Stimulated activated CD8-positive, alpha-beta memory T cell treated with anti-CD3 and anti-CD28 coated beads, Interleukin-7, amount 100 ng/mL, for 1 hour (primary cell): Measurements from ENCODE around the gene FNDC10.

Experiments
- DNase-seq, 2 donors: peaks; one replicate each; pipeline ENCODE4 v3.0.0-alpha.2; 2020; ENCODE audit warnings: low read depth in 2 of 2

Gene FNDC10

DNA sequence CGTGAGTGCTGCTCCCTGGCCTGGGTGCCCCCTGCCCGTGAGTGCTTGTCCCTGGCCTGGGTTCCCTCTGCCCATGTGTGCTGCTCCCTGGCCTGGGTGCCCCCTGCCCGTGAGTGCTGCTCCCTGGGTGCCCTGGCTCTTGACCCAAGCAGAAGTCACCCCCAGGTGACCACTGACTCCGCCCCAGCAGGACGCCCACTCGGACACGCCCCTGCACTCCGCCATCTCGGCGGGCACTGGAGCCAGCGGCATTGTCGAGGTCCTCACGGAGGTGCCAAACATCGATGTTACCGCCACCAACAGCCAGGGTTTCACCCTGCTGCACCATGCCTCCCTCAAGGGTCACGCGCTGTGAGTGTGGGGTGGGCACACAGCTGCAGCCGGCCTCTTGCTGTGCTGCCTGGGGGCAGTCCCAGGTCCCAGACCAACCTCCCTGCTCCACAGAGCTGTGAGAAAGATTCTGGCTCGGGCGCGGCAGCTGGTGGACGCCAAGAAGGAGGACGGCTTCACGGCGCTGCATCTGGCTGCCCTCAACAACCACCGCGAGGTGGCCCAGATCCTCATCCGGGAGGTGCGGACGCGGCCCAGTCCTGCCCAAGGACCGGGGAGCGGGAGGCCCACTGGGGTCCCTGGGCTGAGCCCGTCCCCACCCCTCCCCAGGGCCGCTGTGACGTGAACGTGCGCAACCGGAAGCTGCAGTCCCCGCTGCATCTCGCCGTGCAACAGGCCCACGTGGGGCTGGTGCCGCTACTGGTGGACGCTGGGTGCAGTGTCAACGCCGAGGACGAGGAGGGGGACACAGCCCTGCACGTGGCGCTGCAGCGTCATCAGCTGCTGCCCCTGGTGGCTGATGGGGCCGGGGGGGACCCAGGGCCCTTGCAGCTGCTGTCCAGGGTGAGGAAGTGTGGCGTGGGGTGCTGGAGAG, 28.2 kb upstream of the FNDC10 start:
- no peak for DNase-seq

DNA sequence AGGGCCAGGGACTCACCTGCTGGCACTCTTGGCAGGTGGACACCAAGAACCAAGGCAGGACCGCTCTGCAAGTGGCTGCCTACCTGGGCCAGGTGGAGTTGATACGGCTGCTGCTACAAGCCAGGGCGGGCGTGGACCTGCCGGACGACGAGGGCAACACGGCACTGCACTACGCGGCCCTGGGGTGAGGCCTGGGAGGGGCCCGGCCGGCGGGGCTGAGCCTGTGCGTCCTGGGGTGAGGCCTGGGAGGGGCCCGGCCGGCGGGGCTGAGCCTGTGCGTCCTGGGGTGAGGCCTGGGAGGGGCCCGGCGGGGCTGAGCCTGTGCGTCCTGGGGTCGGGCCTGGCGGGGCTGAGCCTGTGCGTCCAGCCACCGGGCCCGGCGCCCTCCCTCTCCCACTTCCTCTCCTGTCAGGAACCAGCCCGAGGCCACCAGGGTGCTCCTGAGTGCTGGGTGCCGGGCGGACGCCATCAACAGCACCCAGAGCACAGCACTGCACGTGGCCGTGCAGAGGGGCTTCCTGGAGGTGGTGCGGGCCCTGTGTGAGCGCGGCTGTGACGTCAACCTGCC, 27.4 kb upstream of the FNDC10 start:
- DNase-seq: no peak

DNA sequence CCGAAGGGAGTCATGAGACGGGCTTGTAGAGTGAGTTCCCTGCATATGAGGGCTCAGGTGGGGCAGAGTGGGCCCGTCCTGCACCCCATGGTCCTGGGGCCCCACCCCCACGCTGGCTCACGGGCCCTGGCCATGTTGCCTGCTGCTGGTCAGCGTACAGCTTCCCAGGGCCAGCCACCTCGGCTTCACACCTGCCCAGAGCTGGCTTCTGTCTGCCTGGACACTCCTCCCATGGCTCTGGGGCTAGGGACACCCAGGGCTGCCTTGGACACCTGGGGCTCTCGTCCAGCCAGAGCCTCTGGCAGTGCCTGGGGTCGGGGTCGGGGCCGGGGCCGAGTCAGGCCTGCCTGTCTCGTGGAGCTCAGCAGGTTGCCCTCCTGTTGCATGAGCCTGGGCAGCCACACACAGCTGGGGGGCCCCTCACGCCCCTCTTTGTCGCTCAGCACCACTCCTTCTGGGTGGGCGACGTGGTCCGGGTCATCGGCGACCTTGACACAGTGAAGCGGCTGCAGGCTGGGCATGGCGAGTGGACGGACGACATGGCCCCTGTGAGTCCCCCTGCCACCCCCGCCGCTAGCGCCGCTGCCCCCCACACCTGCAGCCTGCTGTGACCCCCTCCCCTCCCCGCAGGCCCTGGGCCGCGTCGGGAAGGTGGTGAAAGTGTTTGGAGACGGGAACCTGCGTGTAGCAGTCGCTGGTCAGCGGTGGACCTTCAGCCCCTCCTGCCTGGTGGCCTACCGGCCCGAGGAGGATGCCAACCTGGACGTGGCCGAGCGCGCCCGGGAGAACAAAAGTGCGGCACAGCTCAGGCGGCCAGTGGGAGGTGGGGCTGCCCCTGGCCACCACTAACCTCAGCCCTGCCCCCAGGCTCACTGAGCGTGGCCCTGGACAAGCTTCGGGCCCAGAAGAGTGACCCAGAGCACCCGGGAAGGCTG, 26.5 kb upstream of the FNDC10 start:
- no peak for DNase-seq

DNA sequence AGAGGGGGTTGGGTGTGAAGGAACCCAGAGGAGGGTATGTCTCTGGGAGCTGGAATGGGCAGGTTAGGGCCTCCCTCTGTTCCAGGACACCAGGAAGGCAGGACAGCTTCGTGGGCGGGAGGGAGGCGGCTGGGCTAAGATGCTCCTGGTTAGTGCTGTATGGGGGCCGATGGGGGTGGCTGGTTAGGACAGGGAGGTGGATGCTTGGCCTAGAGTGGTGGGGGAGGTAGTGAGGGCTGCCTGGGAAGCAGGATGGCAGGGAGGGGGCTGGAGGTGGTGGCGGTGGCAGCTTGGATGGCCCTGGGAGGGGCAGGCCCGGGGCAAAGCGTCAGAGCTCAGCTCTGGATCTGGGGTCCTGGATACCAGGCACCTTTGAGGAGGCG, 25.9 kb upstream of the FNDC10 start:
- DNase-seq: no peak

DNA sequence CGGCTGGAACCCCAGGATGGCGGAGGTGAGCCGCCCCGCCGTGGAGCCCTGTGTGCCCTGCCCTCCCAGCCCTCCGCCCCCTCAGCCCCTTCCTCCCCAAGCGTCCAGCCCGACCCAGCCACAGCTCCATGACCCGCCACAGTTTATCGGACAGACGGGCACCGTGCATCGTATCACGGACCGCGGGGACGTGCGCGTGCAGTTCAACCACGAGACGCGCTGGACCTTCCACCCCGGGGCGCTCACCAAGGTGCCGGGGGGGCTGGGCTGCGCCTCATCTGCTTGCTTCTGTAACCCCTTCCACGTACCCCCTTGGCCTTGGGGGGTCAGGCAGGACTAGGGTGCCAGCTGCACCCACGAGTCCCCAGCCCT, 25.5 kb upstream of the FNDC10 start:
- no peak for DNase-seq

DNA sequence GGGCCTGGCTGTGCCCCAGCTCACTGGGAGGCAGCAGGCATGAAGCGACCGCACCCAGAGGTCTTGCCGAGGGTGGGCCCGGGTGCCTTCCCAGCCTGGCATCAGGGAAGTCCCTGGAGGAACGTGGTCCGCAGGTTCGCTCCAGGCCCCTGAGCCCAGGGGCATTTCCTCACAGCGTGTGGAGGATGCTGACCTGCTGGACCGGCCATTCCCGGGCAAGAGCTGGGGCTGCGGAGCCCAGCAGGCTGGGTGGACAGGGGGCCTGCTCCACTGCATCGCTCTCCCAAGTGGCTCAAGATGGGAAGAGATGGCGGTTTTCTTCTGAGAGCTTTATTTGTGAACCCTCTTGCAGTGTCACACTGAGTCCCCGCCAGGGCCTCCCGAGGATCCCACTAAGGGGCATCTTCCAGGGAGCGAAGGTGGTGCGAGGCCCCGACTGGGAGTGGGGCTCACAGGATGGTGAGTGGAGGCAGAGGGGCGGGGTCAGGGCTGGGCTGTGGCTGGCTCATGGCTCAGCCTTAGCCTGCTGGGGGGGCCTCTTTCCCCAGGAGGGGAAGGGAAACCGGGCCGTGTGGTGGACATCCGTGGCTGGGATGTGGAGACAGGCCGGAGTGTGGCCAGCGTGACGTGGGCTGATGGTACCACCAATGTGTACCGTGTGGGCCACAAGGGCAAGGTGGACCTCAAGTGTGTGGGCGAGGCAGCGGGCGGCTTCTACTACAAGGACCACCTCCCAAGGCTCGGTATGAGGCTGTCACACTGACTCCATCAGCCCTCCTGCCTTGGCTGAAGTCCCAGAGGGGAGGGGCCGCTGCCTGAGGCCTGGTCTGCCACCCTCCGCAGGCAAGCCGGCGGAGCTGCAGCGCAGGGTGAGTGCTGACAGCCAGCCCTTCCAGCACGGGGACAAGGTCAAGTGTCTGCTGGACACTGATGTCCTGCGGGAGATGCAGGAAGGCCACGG, 24.8 kb upstream of the FNDC10 start:
- no peak for DNase-seq

DNA sequence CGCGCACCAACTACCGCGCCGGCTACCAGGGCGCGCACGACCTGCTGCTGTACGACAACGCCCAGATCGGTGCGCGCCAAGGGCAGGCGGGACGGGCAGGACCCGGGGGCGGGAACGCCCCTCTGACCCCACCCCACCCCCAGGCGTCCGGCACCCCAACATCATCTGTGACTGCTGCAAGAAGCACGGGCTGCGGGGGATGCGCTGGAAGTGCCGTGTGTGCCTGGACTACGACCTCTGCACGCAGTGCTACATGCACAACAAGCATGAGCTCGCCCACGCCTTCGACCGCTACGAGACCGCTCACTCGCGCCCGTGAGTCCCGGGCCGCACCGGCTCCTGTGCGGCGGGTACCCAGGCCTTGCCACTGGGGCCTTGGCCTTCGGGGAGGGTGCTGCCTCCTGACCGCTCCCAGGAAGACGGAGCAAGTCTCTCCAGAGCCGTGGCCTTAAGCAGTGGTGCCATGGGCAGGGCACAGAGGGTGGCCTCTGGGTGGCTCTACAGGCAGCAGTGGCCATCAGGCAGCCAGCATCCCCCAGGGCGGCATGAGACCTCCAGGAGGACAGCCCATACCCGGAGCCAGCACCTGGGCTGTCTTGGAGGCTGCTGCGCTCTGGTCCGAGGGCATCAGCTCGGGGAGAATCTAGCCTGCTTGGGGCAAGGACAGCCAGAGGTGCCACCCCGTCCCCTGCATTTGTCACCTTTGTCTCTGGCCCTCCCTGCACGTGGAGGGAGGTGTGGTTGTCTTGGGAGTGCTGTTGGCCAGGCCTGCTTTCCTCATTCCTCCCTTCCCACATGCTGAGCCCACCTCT, 23.9 kb upstream of the FNDC10 start:
- no peak for DNase-seq

DNA sequence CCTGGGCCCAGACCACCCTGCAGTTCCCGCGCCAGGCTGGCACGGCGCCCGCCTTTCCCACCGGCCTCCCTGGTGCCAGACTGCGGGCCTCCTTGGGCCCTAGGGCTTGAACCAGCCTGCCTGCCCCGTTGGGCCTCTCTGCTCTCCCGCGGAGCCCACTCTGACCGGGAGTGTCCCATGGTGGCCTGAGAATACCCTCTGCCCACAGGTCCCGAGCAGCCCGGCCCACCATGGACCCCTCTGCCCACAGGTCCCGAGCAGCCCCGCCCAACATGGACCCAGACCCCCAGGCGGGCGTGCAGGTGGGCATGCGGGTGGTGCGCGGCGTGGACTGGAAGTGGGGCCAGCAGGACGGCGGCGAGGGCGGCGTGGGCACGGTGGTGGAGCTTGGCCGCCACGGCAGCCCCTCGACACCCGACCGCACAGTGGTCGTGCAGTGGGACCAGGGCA, 23.3 kb upstream of the FNDC10 start:
- DNase-seq: no peak

DNA sequence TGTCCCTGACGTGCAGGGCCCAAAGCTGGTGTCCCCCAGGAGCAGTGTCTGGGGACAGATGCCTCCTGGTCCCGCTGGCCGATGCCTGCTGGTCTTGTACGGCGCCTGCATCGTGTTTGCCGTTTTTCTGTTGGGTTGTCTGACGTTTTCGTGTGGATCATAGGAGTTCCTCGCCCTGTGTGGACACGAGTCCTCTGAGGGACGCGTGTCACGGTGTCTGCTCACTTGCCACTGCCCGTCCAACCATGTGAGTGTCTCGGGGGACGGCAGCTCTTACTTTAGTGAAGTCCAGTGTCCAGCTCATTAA, 22.8 kb upstream of the FNDC10 start:
- DNase-seq: no peak

DNA sequence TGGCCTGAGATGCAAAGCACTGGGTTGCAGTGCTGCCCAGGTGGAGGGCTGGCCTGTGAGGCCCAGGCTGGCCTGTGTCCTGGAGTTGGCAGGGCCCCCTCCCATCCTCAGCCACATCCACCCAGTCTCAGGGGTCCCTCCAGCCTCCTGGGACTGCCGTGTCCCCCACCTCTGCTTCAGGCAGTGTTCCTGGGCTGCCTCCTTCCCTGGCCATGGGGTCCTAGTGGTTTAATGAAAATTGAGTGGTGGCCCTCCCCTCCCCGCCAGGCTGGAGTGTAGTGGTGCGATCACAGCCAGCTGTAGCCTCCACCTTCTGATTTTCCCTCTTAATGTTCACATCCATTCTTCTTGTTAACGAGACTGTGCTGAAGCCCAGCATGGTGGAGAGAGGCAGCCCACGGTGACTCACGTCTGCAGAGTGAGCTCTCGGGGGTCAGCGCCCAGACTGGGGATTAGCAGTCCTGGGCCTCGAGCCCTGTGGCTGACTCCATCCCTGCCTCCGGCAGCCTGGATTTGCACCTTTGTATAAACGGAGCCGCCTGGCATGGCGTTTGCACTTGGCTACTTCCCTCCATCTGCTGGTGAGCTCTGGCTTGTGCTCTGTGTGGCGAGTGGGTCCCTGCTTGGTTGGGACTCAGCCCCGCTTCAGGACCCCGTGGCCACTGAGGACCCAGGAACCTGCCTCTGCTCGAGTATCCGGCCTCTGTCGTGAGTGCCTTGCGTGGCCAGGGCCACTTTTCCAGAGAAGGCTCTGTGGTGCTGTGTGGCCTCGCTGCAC, 22.3 kb upstream of the FNDC10 start:
- no peak for DNase-seq

DNA sequence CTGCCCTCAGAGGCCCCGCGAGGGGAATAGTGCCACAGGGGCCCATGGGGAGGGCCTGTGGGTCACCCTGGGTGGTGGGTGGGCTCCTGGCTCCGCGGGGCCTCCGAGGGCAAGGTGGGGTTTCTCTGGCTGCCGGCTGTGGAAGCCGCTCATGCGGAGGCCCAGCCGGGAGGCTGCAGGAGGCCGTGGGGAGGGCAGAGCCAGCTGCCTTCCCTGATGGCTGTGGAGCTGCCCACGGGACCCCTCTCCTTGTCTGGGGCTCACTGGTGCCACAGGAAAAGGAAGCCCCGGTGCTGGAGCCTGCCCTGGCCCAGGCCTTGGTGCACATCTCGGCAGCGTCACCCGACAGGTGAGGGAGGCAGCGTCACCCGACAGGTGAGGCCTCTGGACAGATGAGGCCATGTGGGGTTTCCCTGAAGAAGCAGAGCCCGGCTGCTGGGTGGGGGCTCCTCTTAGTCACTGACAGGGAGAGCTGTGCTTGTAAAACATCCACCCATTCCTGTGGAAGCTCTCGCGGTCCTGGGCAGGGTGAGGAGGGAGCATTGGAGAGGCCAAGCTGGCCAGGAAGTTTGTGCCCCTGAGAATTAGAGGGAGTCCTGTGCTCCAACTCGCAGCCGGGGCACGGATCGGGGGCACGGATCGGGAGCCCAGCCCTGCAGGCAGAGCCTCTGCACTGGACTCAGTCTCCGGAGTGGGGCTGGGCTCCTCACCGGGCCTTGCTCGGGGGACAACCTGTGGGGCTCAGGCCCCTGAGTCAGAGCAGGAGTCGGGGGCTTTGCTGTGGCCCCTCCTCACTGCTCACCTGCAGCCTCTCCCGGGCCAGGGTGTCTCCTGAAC, 21.5 kb upstream of the FNDC10 start:
- no peak for DNase-seq

DNA sequence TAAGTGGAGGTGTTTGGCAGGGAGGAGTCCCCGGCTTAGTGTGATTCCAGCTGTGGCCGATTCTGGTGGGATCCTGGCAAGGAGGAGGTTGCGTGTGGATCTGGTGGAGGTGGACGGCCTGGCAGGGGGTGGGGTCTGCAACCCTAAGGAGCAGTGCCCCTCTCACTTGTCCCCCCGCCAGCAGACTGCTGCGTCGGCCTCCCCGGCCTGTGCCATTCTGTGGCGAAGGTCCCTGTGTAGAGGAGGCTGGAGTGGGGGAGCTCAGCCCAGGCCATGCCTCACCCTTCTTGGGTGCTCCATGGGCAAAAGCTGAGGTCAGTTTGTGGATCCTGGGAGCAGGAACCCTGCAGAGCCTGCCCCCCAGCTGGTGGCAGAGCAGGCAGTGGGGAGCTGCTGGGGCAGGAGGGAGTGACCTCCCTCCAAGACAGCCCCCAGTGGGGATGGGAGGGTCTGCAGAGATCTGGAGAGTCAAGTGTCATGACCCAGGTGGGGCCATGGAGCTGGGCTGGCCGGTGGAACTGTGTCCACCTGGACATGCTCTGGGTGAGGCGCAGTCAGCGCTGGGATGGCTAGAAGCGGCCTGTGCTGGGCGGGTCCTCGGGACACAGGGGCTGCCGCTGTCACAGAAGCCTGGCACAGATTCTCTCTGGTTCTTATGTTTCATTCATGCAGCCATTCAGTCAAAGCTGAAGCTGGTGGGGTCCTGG, 20.7 kb upstream of the FNDC10 start:
- DNase-seq: no peak

DNA sequence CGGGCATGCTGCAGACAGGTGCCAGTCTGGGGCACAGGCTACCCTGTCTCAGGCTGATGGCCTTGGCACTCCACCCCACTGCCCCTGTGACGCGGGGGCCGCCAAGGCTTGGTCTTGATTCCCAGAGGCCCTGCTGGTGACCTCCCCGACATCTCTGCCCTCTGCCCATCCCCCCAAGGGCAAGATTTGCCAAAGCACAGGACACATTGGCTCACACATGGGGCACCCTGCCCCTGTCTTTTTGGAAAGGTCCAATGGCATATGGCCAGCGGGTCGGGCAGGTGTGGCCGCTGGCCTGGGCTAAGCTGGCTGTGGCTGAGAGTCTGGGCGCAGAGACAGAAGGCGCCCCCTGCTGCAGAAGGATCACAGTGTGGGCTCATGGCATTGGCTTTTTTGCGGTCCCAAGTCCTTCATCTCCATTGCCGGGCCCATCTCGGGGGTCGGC, 20.0 kb upstream of the FNDC10 start:
- no peak for DNase-seq

DNA sequence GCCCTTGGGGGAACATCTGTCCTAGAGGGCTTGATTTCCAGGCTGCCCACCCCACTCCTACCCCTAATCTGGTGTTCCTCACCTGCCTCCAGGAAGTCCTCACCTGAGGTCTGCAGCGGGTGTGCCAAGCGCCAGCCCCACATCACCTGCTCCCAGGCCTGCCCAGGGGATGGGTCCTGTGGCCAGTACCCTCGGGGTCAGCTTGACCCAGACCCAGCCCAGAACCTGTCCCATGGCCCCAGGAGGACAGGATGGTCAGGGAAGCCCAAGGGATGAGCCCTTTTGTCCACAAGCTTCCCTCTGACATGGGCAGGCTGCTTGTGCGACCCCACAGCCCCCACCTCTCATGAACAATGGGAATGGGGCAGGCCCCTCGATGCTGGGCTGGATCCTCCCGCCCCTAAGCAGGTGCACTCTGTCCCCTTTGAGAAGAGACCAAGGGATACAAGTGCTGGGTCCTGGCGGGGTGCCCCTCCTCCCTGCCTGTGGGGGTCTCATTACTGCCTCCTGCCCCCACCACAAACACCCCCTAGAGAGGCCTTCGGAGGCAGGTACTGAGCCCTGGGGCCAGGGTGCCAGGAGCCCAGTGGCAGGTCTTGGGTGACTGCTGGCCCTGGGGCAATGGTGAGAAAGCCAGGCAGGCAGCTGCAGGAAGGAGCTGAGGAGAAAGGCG, 18.6 kb upstream of the FNDC10 start:
- no peak for DNase-seq

DNA sequence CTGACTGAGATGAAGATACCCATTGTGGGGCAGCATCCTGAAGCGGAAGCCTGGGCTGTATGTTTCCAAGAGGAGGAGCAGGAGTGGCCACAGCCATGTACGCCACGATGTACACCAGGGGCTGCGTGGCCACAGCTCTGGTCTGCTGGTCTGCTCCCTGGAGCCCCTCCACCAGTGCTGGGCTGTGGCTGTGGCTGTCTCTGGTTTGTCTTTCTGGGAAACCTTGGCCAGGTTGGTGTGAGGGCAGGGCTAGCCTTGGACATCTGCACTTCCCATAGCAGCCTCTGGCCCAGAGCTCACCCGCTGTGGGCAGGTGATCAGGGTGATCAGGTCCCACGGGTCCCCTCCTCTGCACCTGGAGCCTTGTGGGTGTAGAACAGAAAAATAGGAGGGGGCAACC, 18.0 kb upstream of the FNDC10 start:
- no peak for DNase-seq

DNA sequence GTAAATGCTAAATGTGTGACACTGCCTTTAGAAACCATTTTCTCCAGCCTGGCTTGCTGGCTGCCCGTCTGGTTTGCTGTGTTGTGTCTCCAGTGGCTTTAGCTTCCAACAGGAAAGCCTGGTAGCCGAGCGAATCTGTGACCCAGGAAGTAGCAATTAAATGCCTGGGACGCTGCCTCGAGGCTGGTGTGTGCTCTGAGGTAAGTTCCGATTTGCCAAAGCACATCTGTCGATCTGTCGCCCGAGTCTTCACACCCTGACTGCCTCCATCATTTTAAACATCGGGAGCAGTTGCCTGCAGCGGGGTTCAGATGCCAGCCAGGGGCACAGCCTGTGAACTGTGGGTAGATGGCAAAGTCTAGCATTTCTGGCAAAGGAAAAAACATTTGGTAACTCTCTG, 17.6 kb upstream of the FNDC10 start:
- no peak for DNase-seq

DNA sequence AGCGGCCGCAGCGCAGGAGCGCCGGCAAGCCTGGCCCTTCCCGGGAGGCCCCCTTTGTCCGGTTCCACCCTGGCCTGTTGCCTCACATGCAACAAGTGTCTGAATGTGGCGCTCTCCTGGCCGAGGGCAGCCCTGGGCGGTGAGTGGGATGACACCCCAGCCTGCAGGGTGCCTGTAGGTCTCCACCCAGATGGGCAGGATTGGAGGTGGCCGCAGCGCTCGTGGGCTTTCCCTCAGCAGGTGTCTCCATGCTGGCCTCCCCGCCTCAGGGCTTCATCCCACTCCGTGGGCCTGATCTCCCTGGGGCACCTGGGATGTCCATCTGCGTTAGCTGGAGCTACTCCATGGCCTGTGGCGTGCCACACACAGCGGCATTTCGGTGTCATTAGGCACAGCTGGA, 16.9 kb upstream of the FNDC10 start:
- DNase-seq: no peak
